ENCODE data around the gene TMEM88.
"Not testable (repeated sequence)": the region's sequence is repeated elsewhere in the genome, so short reads cannot be mapped to it uniquely, and the experiment has no call there.

TMEM88 gene, protein sequence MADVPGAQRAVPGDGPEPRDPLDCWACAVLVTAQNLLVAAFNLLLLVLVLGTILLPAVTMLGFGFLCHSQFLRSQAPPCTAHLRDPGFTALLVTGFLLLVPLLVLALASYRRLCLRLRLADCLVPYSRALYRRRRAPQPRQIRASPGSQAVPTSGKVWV

GRCh38 chr17:7854851-7855659 is at the start of gene TMEM88:
TSS of gene TMEM88 (plus strand) at chr17:7855066. CDS start at chr17:7855075, 9 bp downstream.
- peaks cover 42% of the 10 kb centered on the region for H3K36me3 Mint-ChIP-seq (ENCODE audit: low read depth)
- no peak within 1 kb of the TSS for H3K4me3 Mint-ChIP-seq
- H3K4me1 Mint-ChIP-seq: peaks cover 32% of the 10 kb centered on the region
- no peaks in the 10 kb centered on the region for H3K27me3 Mint-ChIP-seq
- DNase-seq: no peak
- no peak for ATAC-seq
- H3K9me3 Mint-ChIP-seq: no peaks in the 10 kb centered on the region
- no peak within 1 kb of the TSS for H3K27ac Mint-ChIP-seq

DNA sequence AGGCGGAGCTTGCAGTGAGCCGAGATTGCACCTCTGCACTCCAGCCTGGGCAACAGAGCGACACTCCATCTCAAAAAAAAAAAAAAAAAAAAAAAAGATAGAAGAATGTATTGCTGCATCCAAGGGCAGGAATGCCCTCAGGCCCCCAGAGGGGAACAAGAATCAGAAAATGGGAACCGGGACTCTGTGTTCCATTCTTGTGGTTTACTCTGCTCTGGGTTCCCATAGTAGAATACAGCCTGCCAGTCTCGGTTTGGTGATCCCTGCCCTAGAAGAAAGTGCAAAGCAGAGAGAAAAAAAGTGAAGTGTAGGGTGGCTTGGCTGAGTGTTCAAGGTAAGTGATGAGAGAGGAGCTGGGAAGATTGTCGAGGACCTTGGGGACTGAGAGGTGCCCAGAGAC is 48.3 kb upstream of the TMEM88 start:
- H3K27me3 Mint-ChIP-seq: peaks cover 11% of the 10 kb centered on the region
- ATAC-seq: no peak
- no peaks in the 10 kb centered on the region for H3K9me3 Mint-ChIP-seq
- no peak overlapping the region for H3K4me3 Mint-ChIP-seq
- H3K36me3 Mint-ChIP-seq (ENCODE audit: low read depth): no peaks in the 10 kb centered on the region
- no peak for DNase-seq
- H3K4me1 Mint-ChIP-seq: no peaks in the 10 kb centered on the region
- no peak overlapping the region for H3K27ac Mint-ChIP-seq

GRCh38 chr17:7807206-7807605 is 47.7 kb upstream of the TMEM88 start:
- no peak overlapping the region for H3K4me3 Mint-ChIP-seq
- no peak for DNase-seq
- peaks cover 11% of the 10 kb centered on the region for H3K27me3 Mint-ChIP-seq
- H3K9me3 Mint-ChIP-seq: no peaks in the 10 kb centered on the region
- no peak overlapping the region for H3K27ac Mint-ChIP-seq
- no peaks in the 10 kb centered on the region for H3K36me3 Mint-ChIP-seq (ENCODE audit: low read depth)
- ATAC-seq: no peak
- H3K4me1 Mint-ChIP-seq: no peaks in the 10 kb centered on the region

GRCh38 chr17:7809086-7809790 is 45.6 kb upstream of the TMEM88 start:
- no peak overlapping the region for H3K27ac Mint-ChIP-seq
- ATAC-seq (no peak), DNase-seq (no peak)
- H3K36me3 Mint-ChIP-seq (ENCODE audit: low read depth): no peaks in the 10 kb centered on the region
- no peaks in the 10 kb centered on the region for H3K9me3 Mint-ChIP-seq
- H3K27me3 Mint-ChIP-seq: peaks cover 5% of the 10 kb centered on the region
- H3K4me1 Mint-ChIP-seq: no peaks in the 10 kb centered on the region
- no peak overlapping the region for H3K4me3 Mint-ChIP-seq

DNA sequence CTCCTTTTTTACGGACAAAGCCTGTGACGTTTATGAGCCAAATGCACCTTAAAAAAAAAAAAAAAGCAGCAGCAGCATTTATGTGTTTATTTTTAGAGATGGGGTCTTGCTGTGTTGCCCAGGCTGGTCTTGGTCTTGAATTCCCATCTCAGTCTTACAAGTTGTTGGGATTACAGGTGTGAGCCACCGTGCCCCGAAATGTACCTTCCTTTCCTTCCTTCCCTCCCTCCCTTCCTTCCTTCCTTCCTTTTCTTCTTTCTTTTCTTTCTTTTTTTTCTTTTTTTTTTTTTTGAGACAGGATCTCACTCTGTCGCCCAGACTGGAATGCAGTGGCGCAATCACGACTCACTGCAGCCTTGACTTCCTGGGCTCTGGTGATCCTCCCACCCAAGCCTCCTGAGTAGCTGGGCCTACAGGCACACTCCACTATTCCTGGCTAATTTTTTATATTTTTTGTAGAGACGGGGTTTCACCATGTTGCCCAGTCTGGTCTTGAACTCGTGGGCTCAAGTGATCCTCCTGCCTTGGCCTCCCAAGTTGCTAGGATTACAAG is 45.0 kb upstream of the TMEM88 start:
- not testable (repeated sequence) for ATAC-seq; H3K27ac Mint-ChIP-seq; H3K9me3 Mint-ChIP-seq; H3K36me3 Mint-ChIP-seq (ENCODE audit: low read depth); H3K27me3 Mint-ChIP-seq; DNase-seq; H3K4me1 Mint-ChIP-seq; H3K4me3 Mint-ChIP-seq

GRCh38 chr17:7811251-7811650 is 43.6 kb upstream of the TMEM88 start:
- no peak for DNase-seq
- no peak overlapping the region for H3K27ac Mint-ChIP-seq
- no peaks in the 10 kb centered on the region for H3K36me3 Mint-ChIP-seq (ENCODE audit: low read depth)
- no peaks in the 10 kb centered on the region for H3K27me3 Mint-ChIP-seq
- ATAC-seq: no peak
- H3K4me3 Mint-ChIP-seq: no peak overlapping the region
- H3K4me1 Mint-ChIP-seq: no peaks in the 10 kb centered on the region
- no peaks in the 10 kb centered on the region for H3K9me3 Mint-ChIP-seq

- no peak overlapping the region for H3K27ac Mint-ChIP-seq
- no peaks in the 10 kb centered on the region for H3K9me3 Mint-ChIP-seq
- ATAC-seq (no peak), DNase-seq (no peak)
- H3K4me3 Mint-ChIP-seq: no peak overlapping the region
- H3K36me3 Mint-ChIP-seq (ENCODE audit: low read depth): no peaks in the 10 kb centered on the region
- H3K27me3 Mint-ChIP-seq: no peaks in the 10 kb centered on the region
- no peaks in the 10 kb centered on the region for H3K4me1 Mint-ChIP-seq
Measured at GRCh38 chr17:7814969-7815368, 39.9 kb upstream of the TMEM88 start.

- Mint-ChIP-seq H3K27ac (no peak overlapping the region), H3K4me3 (no peak overlapping the region), H3K27me3 (no peaks in the 10 kb centered on the region), H3K9me3 (no peaks in the 10 kb centered on the region), H3K4me1 (no peaks in the 10 kb centered on the region), H3K36me3 (ENCODE audit: low read depth) (no peaks in the 10 kb centered on the region)
- ATAC-seq: no peak
- no peak for DNase-seq
Measured at GRCh38 chr17:7816926-7817642, 37.8 kb upstream of the TMEM88 start.

DNA sequence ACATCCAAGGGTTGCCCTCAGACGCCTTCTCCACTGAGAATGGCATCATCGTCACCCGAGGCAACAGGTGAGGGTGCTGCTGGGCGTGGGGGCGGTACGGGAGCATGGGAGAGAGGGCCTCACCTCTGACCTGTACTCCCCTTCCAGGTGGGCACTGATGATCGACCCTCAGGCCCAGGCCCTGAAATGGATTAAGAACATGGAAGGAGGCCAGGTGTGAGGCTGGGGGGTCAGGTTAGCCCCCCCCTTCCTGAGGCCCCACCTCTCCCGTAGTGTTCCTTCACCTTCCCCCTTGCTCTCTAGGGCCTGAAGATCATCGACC is 37.3 kb upstream of the TMEM88 start:
- H3K27ac Mint-ChIP-seq: no peak overlapping the region
- H3K36me3 Mint-ChIP-seq (ENCODE audit: low read depth): no peaks in the 10 kb centered on the region
- no peaks in the 10 kb centered on the region for H3K27me3 Mint-ChIP-seq
- DNase-seq (no peak), ATAC-seq (no peak)
- no peaks in the 10 kb centered on the region for H3K9me3 Mint-ChIP-seq
- H3K4me3 Mint-ChIP-seq: no peak overlapping the region
- no peaks in the 10 kb centered on the region for H3K4me1 Mint-ChIP-seq

- Mint-ChIP-seq H3K36me3 (ENCODE audit: low read depth) (no peaks in the 10 kb centered on the region), H3K4me3 (no peak overlapping the region), H3K27me3 (no peaks in the 10 kb centered on the region), H3K27ac (no peak overlapping the region), H3K9me3 (no peaks in the 10 kb centered on the region), H3K4me1 (no peaks in the 10 kb centered on the region)
- DNase-seq: no peak
- no peak for ATAC-seq
Measured at GRCh38 chr17:7818026-7818425, 36.8 kb upstream of the TMEM88 start.

DNA sequence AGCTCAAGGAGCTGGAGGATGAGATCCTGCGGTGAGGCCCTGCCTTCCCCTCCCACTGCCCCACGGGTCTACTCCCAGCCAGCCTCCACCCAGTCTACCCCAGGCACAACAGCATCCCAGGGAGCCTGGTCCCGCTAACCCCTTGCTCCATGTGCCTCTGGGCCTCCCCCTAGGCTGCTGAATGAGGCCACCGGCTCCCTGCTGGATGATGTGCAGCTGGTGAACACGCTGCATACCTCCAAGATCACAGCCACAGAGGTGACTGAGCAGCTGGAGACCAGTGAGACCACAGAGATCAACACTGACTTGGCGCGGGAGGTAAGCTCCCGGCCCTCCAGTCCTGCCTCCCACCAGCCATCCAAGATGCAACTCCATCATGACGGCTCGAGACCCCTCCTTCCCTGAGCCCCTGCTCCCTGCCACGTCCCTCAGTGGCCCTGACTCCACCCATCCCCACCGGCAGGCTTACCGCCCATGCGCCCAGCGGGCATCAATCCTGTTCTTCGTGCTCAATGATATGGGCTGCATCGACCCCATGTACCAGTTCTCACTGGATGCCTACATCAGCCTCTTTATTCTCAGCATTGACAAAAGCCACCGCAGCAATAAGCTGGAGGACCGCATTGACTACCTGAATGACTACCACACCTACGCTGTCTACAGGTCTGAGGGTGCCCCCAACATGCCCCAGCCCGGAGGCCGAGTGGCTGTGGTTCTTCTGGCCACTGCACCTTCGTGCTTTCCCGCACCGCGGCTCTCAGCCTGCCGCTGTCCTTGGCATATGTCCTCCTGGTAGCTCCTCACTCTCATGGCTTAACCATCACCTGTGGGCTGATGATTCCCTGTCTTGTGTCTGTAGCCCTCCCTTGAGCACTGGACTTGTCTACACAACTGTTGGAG is 35.9 kb upstream of the TMEM88 start:
- H3K36me3 Mint-ChIP-seq (ENCODE audit: low read depth): no peaks in the 10 kb centered on the region
- H3K4me3 Mint-ChIP-seq: no peak overlapping the region
- DNase-seq (no peak), ATAC-seq (no peak)
- no peaks in the 10 kb centered on the region for H3K4me1 Mint-ChIP-seq
- no peaks in the 10 kb centered on the region for H3K27me3 Mint-ChIP-seq
- no peak overlapping the region for H3K27ac Mint-ChIP-seq
- no peaks in the 10 kb centered on the region for H3K9me3 Mint-ChIP-seq

- ATAC-seq (no peak), DNase-seq (no peak)
- H3K9me3 Mint-ChIP-seq: no peaks in the 10 kb centered on the region
- no peak overlapping the region for H3K27ac Mint-ChIP-seq
- peaks cover 2% of the 10 kb centered on the region for H3K27me3 Mint-ChIP-seq
- H3K4me1 Mint-ChIP-seq: peaks cover 2% of the 10 kb centered on the region
- no peak overlapping the region for H3K4me3 Mint-ChIP-seq
- no peaks in the 10 kb centered on the region for H3K36me3 Mint-ChIP-seq (ENCODE audit: low read depth)
Measured at GRCh38 chr17:7820231-7820630, 34.6 kb upstream of the TMEM88 start.

DNA sequence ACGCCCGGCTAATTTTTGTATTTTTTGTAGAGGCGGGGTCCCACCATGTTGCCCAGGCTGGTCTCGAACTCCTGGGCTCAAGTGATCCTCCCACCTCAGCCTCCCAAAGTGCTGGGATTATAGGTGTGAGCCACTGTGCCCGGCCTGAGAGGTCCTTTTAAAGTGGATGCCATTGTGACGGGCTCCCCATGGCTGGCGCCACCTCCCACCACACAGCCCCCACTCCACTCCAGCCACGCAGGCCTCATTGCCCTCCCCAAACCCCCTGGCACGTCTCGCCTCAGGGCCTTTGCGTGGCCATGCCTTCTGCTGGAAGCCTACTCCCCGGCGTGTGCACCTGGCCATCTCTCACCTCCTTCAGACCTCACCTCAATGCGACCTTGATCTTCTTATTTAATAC is 32.7 kb upstream of the TMEM88 start:
- Mint-ChIP-seq H3K36me3 (ENCODE audit: low read depth) (no peaks in the 10 kb centered on the region), H3K27me3 (peaks cover 2% of the 10 kb centered on the region), H3K4me3 (no peak overlapping the region), H3K9me3 (no peaks in the 10 kb centered on the region), H3K27ac (no peak overlapping the region), H3K4me1 (peaks cover 2% of the 10 kb centered on the region)
- no peak for DNase-seq
- ATAC-seq: no peak

GRCh38 chr17:7823581-7824001 is 31.3 kb upstream of the TMEM88 start:
- Mint-ChIP-seq H3K36me3 (ENCODE audit: low read depth) (no peaks in the 10 kb centered on the region), H3K4me1 (peaks cover 2% of the 10 kb centered on the region), H3K4me3 (no peak overlapping the region), H3K9me3 (no peaks in the 10 kb centered on the region), H3K27ac (no peak overlapping the region), H3K27me3 (peaks cover 6% of the 10 kb centered on the region)
- DNase-seq (no peak), ATAC-seq (no peak)

Data from activated naive CD8-positive, alpha-beta T cell treated with anti-CD3 and anti-CD28 coated beads, Interleukin-2, amount 50 U/mL, for 24 hours (primary cell).